H1 (cell line): ENCODE data around the gene RPS19. TPM values are rescaled to one million over a fixed set of nuclear protein-coding genes. Genes with fewer than 3 reads are reported as not detected.

Experiments
- CTCF ChIA-PET: fragments of 300-600 bp; sonication (Branson Sonifier 250); formaldehyde crosslinking; loops from one replicate; lab custom pipeline; 2021; ENCODE audit not compliant: partially characterized antibody; lab: Charles Lee
- POLR2A ChIA-PET: fragments of 300-600 bp; sonication (Branson Sonifier 250); formaldehyde crosslinking; loops from one replicate; lab custom pipeline; 2021; ENCODE audit warnings: inconsistent platforms; ENCODE audit not compliant: partially characterized antibody; lab: Charles Lee
- DNase-seq, 2 experiments: peaks; one replicate each; pipeline versions ENCODE4 v3.0.0 to v3.0.0-alpha.2; 2010 to 2022; ENCODE audit warnings: low spot score in 2 of 2, low read depth in 1 of 2, mixed read lengths in 1 of 2
- FAIRE-seq: peaks from 2 replicates; lab custom pipeline; 2011; peaks lifted over from hg19 to GRCh38; lab: Jason Lieb, UNC
- H2AFZ ChIP-seq: 2 replicates; pipeline ENCODE4 v1.8.1; 2012; ENCODE audit warnings: low read length, inconsistent platforms
- H2AK5ac ChIP-seq: 2 replicates; pipeline ENCODE4 v1.6.1; 2013; ENCODE audit warnings: low read depth, low read length
- H2BK120ac ChIP-seq: replicated peaks from 2 replicates; pipeline ENCODE3; 2013; ENCODE audit warnings: low read depth, low read length, inconsistent platforms
- H2BK12ac ChIP-seq: 2 replicates; pipeline ENCODE4 v1.6.1; 2013; ENCODE audit warnings: low read depth, low read length
- H2BK15ac ChIP-seq: 2 replicates; pipeline ENCODE4 v1.6.1; 2013; ENCODE audit warnings: low read length
- H2BK20ac ChIP-seq: 2 replicates; pipeline ENCODE4 v1.6.1; 2013; ENCODE audit warnings: low read length
- H2BK5ac ChIP-seq: 2 replicates; pipeline ENCODE4 v1.6.1; 2013; ENCODE audit warnings: low read depth, low read length
- H3K14ac ChIP-seq: 2 replicates; pipeline ENCODE4 v1.6.1; 2013; ENCODE audit warnings: inconsistent platforms; ENCODE audit not compliant: insufficient read length
- H3K18ac ChIP-seq: 2 replicates; pipeline ENCODE4 v1.6.1; 2013; ENCODE audit warnings: low read length; ENCODE audit errors: extremely low read depth
- H3K23ac ChIP-seq: 2 replicates; pipeline ENCODE4 v1.6.1; 2013; ENCODE audit warnings: inconsistent platforms; ENCODE audit not compliant: insufficient read length
- H3K23me2 ChIP-seq: 2 replicates; pipeline ENCODE4 v1.6.1; 2013; ENCODE audit warnings: low read depth, low read length
- H3K27ac ChIP-seq: 2 replicates; pipeline ENCODE4 v1.6.1; 2011; ENCODE audit warnings: low read depth, low read length, inconsistent platforms
- H3K27me3 ChIP-seq, 4 experiments: replicated peaks in 1 of 4; 1 replicate in 1 of 4; 2 replicates in 3 of 4; pipeline versions ENCODE4 v1.6.1 to v1.8.1; 2011 to 2013; ENCODE audit warnings: low read length in 3 of 4, mild to moderate bottlenecking in 3 of 4, inconsistent platforms in 2 of 4, mixed read lengths in 2 of 4, moderate library complexity in 1 of 4; ENCODE audit not compliant: control insufficient read depth in 3 of 4, insufficient read depth in 3 of 4; ENCODE audit errors: extremely low read depth in 1 of 4
- H3K36me3 ChIP-seq, 4 experiments: 2 replicates each; pipeline versions ENCODE4 v1.6.1 to v1.8.1; 2011 to 2013; ENCODE audit warnings: mild to moderate bottlenecking in 4 of 4, low read length in 3 of 4, moderate library complexity in 2 of 4, control low read depth in 1 of 4, inconsistent platforms in 1 of 4; ENCODE audit not compliant: insufficient read depth in 4 of 4, control insufficient read depth in 2 of 4
- H3K4ac ChIP-seq: replicated peaks from 2 replicates; pipeline ENCODE3; 2013; ENCODE audit warnings: low read length, low read depth, mixed read lengths, inconsistent platforms; ENCODE audit not compliant: insufficient read length
- H3K4me1 ChIP-seq, 4 experiments: replicated peaks in 1 of 4; 1 replicate in 1 of 4; 2 replicates in 3 of 4; pipeline versions ENCODE4 v1.6.1 to v1.8.1; 2011 to 2013; ENCODE audit warnings: low read length in 3 of 4, inconsistent platforms in 2 of 4, mixed read lengths in 1 of 4; ENCODE audit not compliant: insufficient read depth in 4 of 4, control insufficient read depth in 3 of 4
- H3K4me2 ChIP-seq, 2 experiments: 2 replicates each; pipeline versions ENCODE4 v1.6.1 to v1.8.1; 2011 to 2013; ENCODE audit warnings: low read depth in 2 of 2, low read length in 2 of 2, control low read depth in 1 of 2, inconsistent platforms in 1 of 2, mild to moderate bottlenecking in 1 of 2; ENCODE audit not compliant: insufficient read depth in 1 of 2
- H3K4me3 ChIP-seq, 4 experiments: fragments of 200-600, 300-600 bp in 1 of 4; sonication (generic), shearing (Covaris generic), sonication (Bioruptor Twin) in 1 of 4; 2 replicates each; pipeline versions ENCODE4 v1.5.1 to v1.8.1; 2011 to 2016; ENCODE audit warnings: low read length in 4 of 4, low read depth in 3 of 4, control low read depth in 2 of 4, inconsistent platforms in 2 of 4, mild to moderate bottlenecking in 2 of 4, mixed read lengths in 1 of 4, moderate library complexity in 1 of 4; ENCODE audit not compliant: insufficient read depth in 2 of 4; ENCODE audit errors: extremely low read depth in 1 of 4
- H3K56ac ChIP-seq: replicated peaks from 2 replicates; pipeline ENCODE3; 2013; ENCODE audit warnings: low read depth, mild to moderate bottlenecking, mixed read lengths, low read length, inconsistent platforms; ENCODE audit not compliant: insufficient read length
- H3K79me1 ChIP-seq: 2 replicates; pipeline ENCODE4 v1.6.1; 2013; ENCODE audit warnings: low read depth, low read length, control low read depth
- H3K79me2 ChIP-seq, 2 experiments: 2 replicates each; pipeline versions ENCODE4 v1.6.1 to v1.8.1; 2012 to 2013; ENCODE audit warnings: low read length in 2 of 2, mild to moderate bottlenecking in 2 of 2, inconsistent platforms in 1 of 2; ENCODE audit not compliant: insufficient read depth in 2 of 2, control insufficient read depth in 1 of 2
- H3K9ac ChIP-seq, 4 experiments: replicated peaks in 1 of 4; 1 replicate in 1 of 4; 2 replicates in 3 of 4; pipeline versions ENCODE4 v1.6.1 to v1.8.1; 2011 to 2013; ENCODE audit warnings: low read depth in 3 of 4, low read length in 3 of 4, control low read depth in 2 of 4, mild to moderate bottlenecking in 2 of 4, moderate library complexity in 2 of 4, inconsistent platforms in 1 of 4; ENCODE audit errors: extremely low read depth in 1 of 4
- H3K9me3 ChIP-seq, 2 experiments: 2 replicates each; pipeline versions ENCODE4 v1.6.1 to v1.8.1; 2012 to 2013; ENCODE audit warnings: mild to moderate bottlenecking in 2 of 2, moderate library complexity in 2 of 2, control low read depth in 1 of 2, inconsistent platforms in 1 of 2, low read depth in 1 of 2, low read length in 1 of 2, mixed read lengths in 1 of 2; ENCODE audit not compliant: insufficient read depth in 2 of 2
- H4K20me1 ChIP-seq, 2 experiments: replicated peaks in 1 of 2; 2 replicates each; pipeline versions ENCODE3 to v1.8.1; 2011 to 2013; ENCODE audit warnings: inconsistent platforms in 2 of 2, low read length in 2 of 2, mild to moderate bottlenecking in 1 of 2; ENCODE audit not compliant: insufficient read depth in 2 of 2, control insufficient read depth in 1 of 2
- H4K5ac ChIP-seq: 2 replicates; pipeline ENCODE4 v1.6.1; 2013; ENCODE audit warnings: low read length, low read depth, mixed read lengths, inconsistent platforms; ENCODE audit not compliant: insufficient read length
- H4K8ac ChIP-seq: 2 replicates; pipeline ENCODE4 v1.8.0; 2013; ENCODE audit warnings: mild to moderate bottlenecking, moderate library complexity, low read length, inconsistent platforms; ENCODE audit not compliant: insufficient read depth; ENCODE audit errors: extremely low read depth
- H4K91ac ChIP-seq: replicated peaks from 2 replicates; pipeline ENCODE3; 2013; ENCODE audit warnings: low read length, mixed read lengths, inconsistent platforms; ENCODE audit not compliant: insufficient read length
- ATF2 ChIP-seq: IDR thresholded peaks from 2 replicates; pipeline ENCODE4 v1.6.1; 2012; ENCODE audit warnings: low read length, inconsistent platforms
- BACH1 ChIP-seq: IDR thresholded peaks from 2 replicates; pipeline ENCODE4 v1.6.1; 2012; ENCODE audit warnings: low read length, improper control_type of control experiment
- CEBPB ChIP-seq: IDR thresholded peaks from 2 replicates; pipeline ENCODE4 v1.6.1; 2012; ENCODE audit warnings: low read depth, low read length
- CHD1 ChIP-seq: IDR thresholded peaks from 2 replicates; pipeline ENCODE4 v1.6.1; 2012; ENCODE audit warnings: low read depth, low read length, improper control_type of control experiment
- EGR1 ChIP-seq: IDR thresholded peaks from 2 replicates; pipeline ENCODE4 v1.6.1; 2011; ENCODE audit warnings: low read depth, low read length, borderline replicate concordance
- FOSL1 ChIP-seq: IDR thresholded peaks from 2 replicates; pipeline ENCODE4 v1.6.1; 2011; ENCODE audit warnings: mild to moderate bottlenecking, low read depth, low read length, moderate library complexity; ENCODE audit not compliant: insufficient read depth
- NANOG ChIP-seq: IDR thresholded peaks from 2 replicates; pipeline ENCODE4 v1.6.1; 2011; ENCODE audit warnings: low read length, low read depth, mild to moderate bottlenecking, inconsistent platforms; ENCODE audit not compliant: insufficient read depth, poor library complexity, severe bottlenecking
- NRF1 ChIP-seq: IDR thresholded peaks from 2 replicates; pipeline ENCODE4 v1.6.1; 2011; ENCODE audit warnings: mild to moderate bottlenecking, low read depth, low read length, improper control_type of control experiment
- PHF8 ChIP-seq: fragments of 200-600 bp; sonication (generic); conservative IDR thresholded peaks from 2 replicates; pipeline ENCODE4 v1.7.1; 2012; ENCODE audit warnings: low read depth, mild to moderate bottlenecking, inconsistent platforms, low read length, moderate library complexity
- TAF7 ChIP-seq: optimal IDR thresholded peaks from 2 replicates; pipeline ENCODE3; 2011; ENCODE audit warnings: low read depth, mild to moderate bottlenecking, inconsistent platforms, low read length, moderate library complexity, borderline replicate concordance
- TBP ChIP-seq: IDR thresholded peaks from 2 replicates; pipeline ENCODE4 v1.6.1; 2011; ENCODE audit warnings: low read depth, low read length, improper control_type of control experiment
- YY1 ChIP-seq: IDR thresholded peaks from 2 replicates; pipeline ENCODE4 v1.6.1; 2011; ENCODE audit warnings: low read depth, mild to moderate bottlenecking, low read length
- WGBS, 2 experiments: shearing (Covaris generic) in 1 of 2; methylation state at CpG; one replicate each; pipeline versions ENCODE4 v1.1.6 to v1.1.7; 2013 to 2015; ENCODE audit warnings: low lambda C conversion rate in 2 of 2, mixed read lengths in 2 of 2, inconsistent platforms in 1 of 2, low coverage in 1 of 2, missing lambda C conversion rate in 1 of 2; ENCODE audit not compliant: insufficient replicate concordance in 2 of 2, insufficient coverage in 1 of 2, insufficient read length in 1 of 2; ENCODE audit errors: extremely low coverage in 1 of 2, missing lambda C conversion rate in 1 of 2; 5-methylcytosine and 5-hydroxymethylcytosine counted together
- polyA plus RNA-seq, 7 experiments: library from polyadenylated mRNA; depleted of rRNA in 3 of 7; stranded (reverse) in 5 of 7; unstranded in 2 of 7; fragments of >200 nt in 5 of 7; fragments of 200-250 nt in 2 of 7; gene quantifications; 1 replicate in 5 of 7; 2 replicates in 1 of 7; 4 replicates in 1 of 7; pipeline versions ENCODE4 v1.2.1 to v1.2.3, GENCODE V29; 2011 to 2013; ENCODE audit warnings: missing spikeins in 2 of 7, mixed read lengths in 2 of 7
- total RNA-seq: library from RNA; stranded (reverse); fragmentation: NEBNext Ultra II Directional; extraction: Animal tissue kit (Norgen Biotek cat#: 25700); gene quantifications from 2 replicates; pipeline ENCODE4 v1.2.1, GENCODE V29; 2021
- TF ChIP-seq, protein P1 (sequence below): IDR thresholded peaks from 2 replicates; pipeline ENCODE4 v1.6.1; 2012; ENCODE audit warnings: inconsistent platforms

Gene RPS19
- total and polyA plus RNA-seq, 2 of the 8 experiments (the other 6 are each of a cell fraction or from before 2014, with no cell fraction given) = 2,817 to 5,751 TPM

DNA sequence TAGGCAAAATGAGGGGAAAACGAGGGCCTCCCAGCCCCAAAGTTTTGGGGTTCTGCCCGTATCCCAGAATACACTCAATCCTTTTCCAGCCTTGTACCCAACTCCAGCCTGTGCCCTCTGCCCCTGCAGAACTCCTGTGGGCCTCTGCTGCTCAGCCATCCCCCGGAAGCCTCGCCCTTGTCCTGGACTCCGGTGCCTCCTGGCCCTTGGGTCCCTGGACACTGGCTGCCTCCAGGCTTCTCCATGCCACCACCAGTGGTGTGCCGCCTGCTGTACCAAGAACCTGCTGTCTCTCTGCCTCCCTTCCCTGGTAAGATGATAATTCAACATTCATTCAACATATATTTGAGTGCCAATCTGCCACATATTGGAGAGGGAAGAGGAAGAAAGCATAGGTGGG lies 11.4 kb upstream of the RPS19 start:
- H3K4me2 ChIP-seq = no peak overlapping the region
- H3K56ac ChIP-seq = no peak overlapping the region
- no peaks in the 10 kb centered on the region; a peak in 1 of 7 replicates for H3K27me3 ChIP-seq
- H4K8ac ChIP-seq = no peak overlapping the region
- no peak overlapping the region for H3K4me3 ChIP-seq
- no peak overlapping the region for H2BK120ac ChIP-seq
- no peaks in the 10 kb centered on the region for H3K79me1 ChIP-seq
- no peaks in the 10 kb centered on the region; a peak in 1 of 7 replicates for H3K4me1 ChIP-seq
- H4K20me1 ChIP-seq = no peaks in the 10 kb centered on the region
- no peak overlapping the region for H4K5ac ChIP-seq
- H4K91ac ChIP-seq = no peak overlapping the region
- H3K23me2 ChIP-seq = no peaks in the 10 kb centered on the region
- no peak overlapping the region for H3K27ac ChIP-seq
- no peak overlapping the region for H3K14ac ChIP-seq
- H2AFZ ChIP-seq = no peak overlapping the region
- DNase-seq (no peak), FAIRE-seq (no peak)
- H2BK12ac ChIP-seq = no peak overlapping the region
- POLR2A ChIA-PET = interaction anchor here (1.5 to 4.1 kb wide), 2 partner anchors 11 to 16 kb away, joined by 6 to 31 read pairs; partner anchors contain the start of gene RPS19
- H2BK20ac ChIP-seq = no peak overlapping the region
- 84% methylated on average over 6 of the region's 6 CpGs; no CpG with 5 or more reads in 1 of the 2 experiments for WGBS, 2 experiments
- no peak overlapping the region for H3K23ac ChIP-seq
- H2AK5ac ChIP-seq = no peak overlapping the region
- no peaks in the 10 kb centered on the region for H3K36me3 ChIP-seq
- CTCF ChIA-PET = interaction anchor here (1.2 to 2.1 kb wide), 3 partner anchors 12 to 56 kb away, joined by 3 to 9 read pairs (median 6); no protein-coding TSS in a partner anchor
- no peak overlapping the region for H3K18ac ChIP-seq
- H3K9ac ChIP-seq = no peak overlapping the region
- no peak overlapping the region for H3K4ac ChIP-seq
- no peak overlapping the region for H2BK15ac ChIP-seq
- peaks cover 0 to 23% of the 10 kb centered on the region in 2 experiments; a peak in 3 of 4 replicates for H3K9me3 ChIP-seq
- no peak overlapping the region for H2BK5ac ChIP-seq
- no peaks in the 10 kb centered on the region for H3K79me2 ChIP-seq
- TF ChIP-seq TAF7 (no peak), BACH1 (no peak), EGR1 (no peak), NANOG (no peak), ATF2 (no peak), CHD1 (no peak), PHF8 (no peak), YY1 (no peak), CEBPB (no peak), NRF1 (no peak), FOSL1 (no peak), TBP (no peak)
- TF ChIP-seq, protein P1, sequence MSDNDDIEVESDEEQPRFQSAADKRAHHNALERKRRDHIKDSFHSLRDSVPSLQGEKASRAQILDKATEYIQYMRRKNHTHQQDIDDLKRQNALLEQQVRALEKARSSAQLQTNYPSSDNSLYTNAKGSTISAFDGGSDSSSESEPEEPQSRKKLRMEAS = no peak
